Lower lobe of right lung (tissue), 2 donors: ENCODE data around the gene VN1R2. TPM values are rescaled to one million over a fixed set of nuclear protein-coding genes. Genes with fewer than 3 reads are reported as not detected.
"Not testable (repeated sequence)": the region's sequence is repeated elsewhere in the genome, so short reads cannot be mapped to it uniquely, and the experiment has no call there.

Experiments
- ATAC-seq, 2 donors: fragments of 200-7000 bp; cut with Tn5 transposase; one replicate each; pipeline ENCODE4 v1.9.1; 2020 to 2022; ENCODE audit warnings: mild to moderate bottlenecking in 2 of 2, moderate library complexity in 2 of 2
- DNase-seq: peaks from one replicate; pipeline ENCODE4 v3.0.0-alpha.2; 2020
- H3K27ac ChIP-seq: fragments of 200-600 bp; one replicate; pipeline ENCODE4 v1.8.0; 2022
- H3K27me3 ChIP-seq: fragments of 200-600 bp; one replicate; pipeline ENCODE4 v1.8.0; 2022; ENCODE audit warnings: low read depth
- H3K36me3 ChIP-seq: fragments of 200-600 bp; one replicate; pipeline ENCODE4 v1.8.0; 2022; ENCODE audit warnings: mild to moderate bottlenecking
- H3K4me1 ChIP-seq: fragments of 200-600 bp; one replicate; pipeline ENCODE4 v1.8.0; 2022
- H3K4me3 ChIP-seq: fragments of 200-600 bp; one replicate; pipeline ENCODE4 v1.8.0; 2022; ENCODE audit warnings: mild to moderate bottlenecking
- H3K9me3 ChIP-seq: fragments of 200-600 bp; one replicate; pipeline ENCODE4 v1.8.0; 2022
- CTCF ChIP-seq: fragments of 200-600 bp; IDR thresholded peaks from one replicate; pipeline ENCODE4 v1.8.0; 2022; ENCODE audit warnings: antibody characterized with exemption, mild to moderate bottlenecking
- intact Hi-C: fragments of 100-400 bp; cut with DNase I; formaldehyde crosslinking; loops from one replicate; pipeline ENCODE4 v1.11.0; 2022
- total RNA-seq: library from RNA; stranded (reverse); fragmentation: NEBNext Ultra II Directional; extraction: Animal tissue kit (Norgen Biotek cat#: 25700); gene quantifications from one replicate; pipeline ENCODE4 v1.2.1, GENCODE V29; 2021
- donor health status: DM: no; HTN: yes; CAD: no; lungs with severe emphysema.

The VN1R2 gene
- total RNA-seq, 1 donor from 2014 or later = not detected

- Histone ChIP-seq H3K4me1 (no peaks in the 10 kb centered on the region), H3K36me3 (peaks cover 29% of the 10 kb centered on the region), H3K4me3 (peak within 1 kb of the TSS; percentile 88), H3K27me3 (no peaks in the 10 kb centered on the region), H3K27ac (peak within 1 kb of the TSS; percentile 80), H3K9me3 (peaks cover 7% of the 10 kb centered on the region)
- ATAC-seq = peak; percentile 99 to 100
- TF ChIP-seq CTCF = no peak
- intact Hi-C loops = no loop called here
- DNase-seq = peak; percentile 93
Measured at GRCh38 chr19:53254411-53255341, 3.4 kb upstream of the VN1R2 start, which contains the start of gene ZNF677. ZNF677 (minus strand) TSS chr19:53254873; CDS start chr19:53251550, 3,323 bp downstream.

DNA sequence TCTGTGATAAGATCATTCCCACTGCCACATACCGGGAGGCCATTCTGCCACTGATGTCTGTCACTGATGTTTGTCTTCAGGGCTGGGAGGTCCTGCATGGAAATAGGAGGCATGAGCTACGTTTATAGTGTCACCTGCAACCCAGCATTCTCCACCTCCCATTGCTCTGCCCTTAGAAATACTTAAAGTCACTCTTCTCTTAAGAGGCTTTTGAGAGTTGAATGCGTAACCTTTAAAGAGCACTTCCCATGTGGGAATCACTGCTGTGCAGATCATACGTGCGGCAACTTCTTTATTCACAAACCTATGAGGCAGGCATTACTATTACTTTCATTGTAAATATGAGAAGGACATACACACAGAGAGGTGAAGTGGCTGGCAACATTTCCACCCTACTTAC lies 9.5 kb downstream of the VN1R2 start, which contains the start of gene VN1R4:
Gene VN1R4, minus strand, starts transcription at position 101 of the 400 bp plus-strand sequence. Its CDS starts 58 bp downstream, at position 43.
- H3K4me3 ChIP-seq, H3K9me3 ChIP-seq, H3K36me3 ChIP-seq, ATAC-seq, H3K27ac ChIP-seq, DNase-seq, intact Hi-C loops, H3K4me1 ChIP-seq: not testable (repeated sequence)
- H3K27me3 ChIP-seq = peaks cover 12% of the 10 kb centered on the region

- intact Hi-C loops, DNase-seq, H3K9me3 ChIP-seq, H3K4me3 ChIP-seq, H3K27ac ChIP-seq, H3K27me3 ChIP-seq, H3K36me3 ChIP-seq, H3K4me1 ChIP-seq, ATAC-seq: not testable (repeated sequence)
Measured at GRCh38 chr19:53269861-53270260, 11.8 kb downstream of the VN1R2 start.

DNA sequence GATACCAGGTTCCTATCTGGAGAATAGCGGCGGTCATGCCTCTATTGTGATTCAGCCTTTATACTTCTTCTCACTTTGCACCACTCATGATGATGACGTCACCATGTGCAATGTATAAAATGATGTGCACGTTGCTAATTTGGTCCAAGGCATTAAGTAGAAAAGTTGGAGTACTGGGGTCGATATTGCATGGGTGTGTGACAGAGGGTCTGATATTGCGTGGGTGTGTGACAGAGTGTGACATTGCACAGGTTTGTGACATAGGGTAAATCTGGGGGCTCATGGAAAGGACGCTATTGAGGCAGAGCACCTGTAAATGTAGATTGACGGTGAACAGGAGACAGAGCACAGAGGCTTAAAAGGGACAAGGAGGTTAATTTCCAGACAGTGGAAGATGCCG lies 14.0 kb downstream of the VN1R2 start:
- Histone ChIP-seq H3K27ac (no peak overlapping the region), H3K27me3 (no peaks in the 10 kb centered on the region), H3K36me3 (no peaks in the 10 kb centered on the region), H3K4me1 (no peaks in the 10 kb centered on the region), H3K9me3 (no peaks in the 10 kb centered on the region), H3K4me3 (no peak overlapping the region)
- ATAC-seq = no peak
- intact Hi-C loops = no loop called here
- DNase-seq = no peak
- TF ChIP-seq CTCF = no peak

GRCh38 chr19:53275480-53275879 lies 17.4 kb downstream of the VN1R2 start:
- DNase-seq (no peak), ATAC-seq (no peak)
- no peaks in the 10 kb centered on the region for H3K4me1 ChIP-seq
- no peaks in the 10 kb centered on the region for H3K9me3 ChIP-seq
- H3K27me3 ChIP-seq = peaks cover 3% of the 10 kb centered on the region
- H3K4me3 ChIP-seq = no peak overlapping the region
- TF ChIP-seq CTCF = no peak
- no peaks in the 10 kb centered on the region for H3K36me3 ChIP-seq
- intact Hi-C loops = no loop called here
- no peak overlapping the region for H3K27ac ChIP-seq

- H3K27me3 ChIP-seq, H3K9me3 ChIP-seq, ATAC-seq, DNase-seq, H3K4me3 ChIP-seq, H3K4me1 ChIP-seq, intact Hi-C loops, H3K36me3 ChIP-seq, H3K27ac ChIP-seq: not testable (repeated sequence)
Measured at GRCh38 chr19:53281947-53282346, 23.9 kb downstream of the VN1R2 start.

DNA sequence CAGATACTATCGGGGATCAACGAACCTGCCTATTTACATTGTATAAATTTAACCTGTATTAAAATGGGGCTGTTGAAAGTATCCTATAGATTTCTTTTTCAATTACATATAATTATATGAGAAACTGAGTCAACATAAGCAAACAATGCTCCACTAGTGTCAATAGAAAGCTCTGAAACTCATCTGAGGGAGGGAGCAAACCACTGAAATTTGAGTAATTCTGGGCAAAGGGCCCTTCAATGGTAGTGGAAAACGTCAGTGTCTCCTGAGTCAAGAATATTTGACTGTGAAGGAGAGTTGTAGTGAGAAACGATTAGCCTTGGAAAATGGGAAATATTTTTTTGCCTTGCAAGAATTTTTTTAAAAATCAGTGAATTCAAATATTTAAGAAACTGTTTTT lies 27.0 kb downstream of the VN1R2 start:
- Histone ChIP-seq H3K27me3 (no peaks in the 10 kb centered on the region), H3K9me3 (peaks cover 1% of the 10 kb centered on the region), H3K27ac (no peak overlapping the region), H3K36me3 (no peaks in the 10 kb centered on the region), H3K4me3 (no peak overlapping the region), H3K4me1 (no peaks in the 10 kb centered on the region)
- DNase-seq (no peak), ATAC-seq (no peak)
- intact Hi-C loops = no loop called here
- TF ChIP-seq CTCF = no peak
